Stomach (tissue), 4 donors: ENCODE data around the gene TMEFF2.

ENCODE experiments used
- CTCF ChIP-seq, 7 experiments: fragments of 450-650 bp in 4 of 7; fragments of 200-600 bp in 3 of 7; sonication (generic) in 3 of 7; IDR thresholded peaks; one replicate each; pipeline ENCODE4 v1.5.1; 2016 to 2019; ENCODE audit warnings: antibody characterized with exemption in 7 of 7, control low read depth in 2 of 7, mild to moderate bottlenecking in 1 of 7
- EP300 ChIP-seq: sonication (generic); formaldehyde crosslinking; IDR thresholded peaks from one replicate; pipeline ENCODE4 v1.6.1; 2017; ENCODE audit warnings: antibody characterized with exemption
- POLR2A ChIP-seq, 4 donors: fragments of 450-650 bp; IDR thresholded peaks; one replicate each; pipeline ENCODE4 v1.6.1; 2016; ENCODE audit warnings: antibody characterized with exemption in 4 of 4, control low read depth in 2 of 4, mild to moderate bottlenecking in 1 of 4, moderate library complexity in 1 of 4
- POLR2AphosphoS5 ChIP-seq, 3 donors: sonication (generic); formaldehyde crosslinking; IDR thresholded peaks; one replicate each; pipeline ENCODE4 v1.6.1; 2016; ENCODE audit warnings: antibody characterized with exemption in 3 of 3

GRCh38 chr2:192030289-192030688 lies 164.4 kb downstream of the TMEFF2 start:
- TF ChIP-seq CTCF (IDR thresholded peaks at IDR 0.05) (no peak), POLR2AphosphoS5 (IDR thresholded peaks at IDR 0.05) (no peak), EP300 (no peak), POLR2A (IDR thresholded peaks at IDR 0.05) (no peak)
